HCT116 (cell line): ENCODE results near the gene KCNH6. TPM values are rescaled to one million over a fixed set of nuclear protein-coding genes. Genes with fewer than 3 reads are reported as not detected.

Source experiments
- ATAC-seq: fragments of 200-7000 bp; cut with Tn5 transposase; 2 replicates; pipeline ENCODE4 v1.9.1; 2020; ENCODE audit warnings: mild to moderate bottlenecking, moderate library complexity
- BruUV-seq: library from RNA; stranded (reverse); fragments of 400-500 nt; replicated peaks from 2 replicates; lab custom pipeline; 2021; lab: Mats Ljungman, UMichigan
- CTCF ChIA-PET: fragments of 300-600 bp; sonication (Branson Sonifier 250); formaldehyde crosslinking; loops from one replicate; lab custom pipeline; 2021; ENCODE audit warnings: antibody characterized with exemption; lab: Charles Lee
- POLR2A ChIA-PET: fragments of 300-600, 350-600 bp; sonication (Branson Sonifier 250); formaldehyde crosslinking; loops from one replicate; lab custom pipeline; 2021; ENCODE audit warnings: antibody characterized with exemption; lab: Charles Lee
- RAD21 ChIA-PET, 2 experiments: fragments of 300-600 bp; sonication (Branson Sonifier 250); formaldehyde crosslinking; loops; one replicate each; lab custom pipeline; 2023; ENCODE audit warnings: low total read pairs in 2 of 2; ENCODE audit not compliant: uncharacterized antibody in 2 of 2, unreplicated experiment in 2 of 2, low non-redundant PET in 1 of 2; lab: Charles Lee
- DNase-seq: peaks from one replicate; pipeline ENCODE4 v3.0.0-alpha.2; 2010; ENCODE audit warnings: low read depth, low spot score
- H2AFZ ChIP-seq: fragments of 200-600 bp; shearing (Covaris generic), sonication (generic); 2 replicates; pipeline ENCODE4 v1.6.1; 2017; ENCODE audit warnings: low read depth, mixed run types, mixed read lengths, antibody characterized with exemption, low read length; ENCODE audit not compliant: poor library complexity, severe bottlenecking
- H3K27ac ChIP-seq: 2 replicates; pipeline ENCODE4 v1.5.1; 2012; ENCODE audit warnings: low read depth, low read length
- H3K27me3 ChIP-seq: fragments of 200-600 bp; sonication (generic); 2 replicates; pipeline ENCODE4 v1.6.1; 2016; ENCODE audit warnings: mixed run types, low read length, mixed read lengths; ENCODE audit not compliant: insufficient read depth
- H3K36me3 ChIP-seq, 2 experiments: fragments of 200-500 bp in 1 of 2; fragments of 200-600 bp in 1 of 2; sonication (Bioruptor generic) in 1 of 2; sonication (generic) in 1 of 2; 2 replicates each; pipeline versions ENCODE4 v1.5.1 to v1.6.1; 2014 to 2016; ENCODE audit warnings: low read length in 2 of 2, inconsistent platforms in 1 of 2, mixed read lengths in 1 of 2, mixed run types in 1 of 2; ENCODE audit not compliant: insufficient read depth in 2 of 2, control insufficient read depth in 1 of 2
- H3K4me1 ChIP-seq, 2 experiments: fragments of 200-600 bp in 1 of 2; sonication (generic) in 1 of 2; 2 replicates each; pipeline versions ENCODE4 v1.5.1 to v1.6.1; 2012 to 2017; ENCODE audit warnings: low read length in 2 of 2, inconsistent platforms in 1 of 2, mild to moderate bottlenecking in 1 of 2, mixed read lengths in 1 of 2, mixed run types in 1 of 2, moderate library complexity in 1 of 2; ENCODE audit not compliant: insufficient read depth in 2 of 2, control insufficient read depth in 1 of 2
- H3K4me2 ChIP-seq: fragments of 200-600 bp; sonication (generic); 2 replicates; pipeline ENCODE4 v1.6.1; 2017; ENCODE audit warnings: mixed run types, low read length, mixed read lengths
- H3K4me3 ChIP-seq, 2 experiments: fragments of 200-600 bp in 1 of 2; sonication (generic) in 1 of 2; replicated peaks in 1 of 2; 2 replicates each; pipeline ENCODE4 v1.5.1; 2011 to 2016; ENCODE audit warnings: low read length in 2 of 2, control low read depth in 1 of 2, low read depth in 1 of 2, mild to moderate bottlenecking in 1 of 2, mixed read lengths in 1 of 2, mixed run types in 1 of 2
- H3K79me2 ChIP-seq: fragments of 200-600 bp; sonication (generic); 2 replicates; pipeline ENCODE4 v1.6.1; 2017; ENCODE audit warnings: mild to moderate bottlenecking, mixed run types, low read length, moderate library complexity, mixed read lengths; ENCODE audit not compliant: insufficient read depth
- H3K9ac ChIP-seq: fragments of 200-600 bp; sonication (generic); 2 replicates; pipeline ENCODE4 v1.6.1; 2016; ENCODE audit warnings: low read length, mixed read lengths
- H3K9me2 ChIP-seq: fragments of 200-600 bp; sonication (generic), shearing (Covaris generic); 2 replicates; pipeline ENCODE4 v1.6.1; 2017; ENCODE audit warnings: mixed run types, mild to moderate bottlenecking, moderate library complexity; ENCODE audit not compliant: insufficient read depth
- H3K9me3 ChIP-seq, 2 experiments: fragments of 200-500 bp in 1 of 2; fragments of 200-600 bp in 1 of 2; sonication (Bioruptor generic) in 1 of 2; sonication (generic) in 1 of 2; 2 replicates each; pipeline ENCODE4 v1.6.1; 2014 to 2017; ENCODE audit warnings: low read length in 2 of 2, mixed read lengths in 2 of 2, inconsistent platforms in 1 of 2, low read depth in 1 of 2, mild to moderate bottlenecking in 1 of 2, mixed run types in 1 of 2, moderate library complexity in 1 of 2; ENCODE audit not compliant: control insufficient read depth in 1 of 2, insufficient read depth in 1 of 2
- H4K20me1 ChIP-seq: fragments of 200-600 bp; sonication (generic), shearing (Covaris generic); 2 replicates; pipeline ENCODE4 v1.6.1; 2017; ENCODE audit warnings: mixed run types, mild to moderate bottlenecking, moderate library complexity; ENCODE audit not compliant: insufficient read depth
- CEBPB ChIP-seq: IDR thresholded peaks from 2 replicates; pipeline ENCODE4 v1.6.1; 2012; ENCODE audit warnings: low read depth
- FOSL1 ChIP-seq: IDR thresholded peaks from 2 replicates; pipeline ENCODE4 v1.6.1; 2012; ENCODE audit warnings: low read depth
- JUND ChIP-seq: IDR thresholded peaks from 2 replicates; pipeline ENCODE4 v1.6.1; 2012
- POLR2A ChIP-seq: IDR thresholded peaks from 2 replicates; pipeline ENCODE4 v1.7.0; 2011; ENCODE audit warnings: borderline replicate concordance; ENCODE audit not compliant: insufficient read depth, insufficient read length; ENCODE audit errors: extremely low read depth
- POLR2AphosphoS5 ChIP-seq: IDR thresholded peaks from 2 replicates; pipeline ENCODE4 v1.6.1; 2011; ENCODE audit warnings: mild to moderate bottlenecking, low read depth, low read length, moderate library complexity
- SIN3A ChIP-seq: IDR thresholded peaks from 2 replicates; pipeline ENCODE4 v1.6.1; 2012; ENCODE audit warnings: low read depth
- SP1 ChIP-seq: IDR thresholded peaks from 2 replicates; pipeline ENCODE4 v1.6.1; 2012; ENCODE audit warnings: low read depth
- TCF7L2 ChIP-seq: IDR thresholded peaks from 2 replicates; pipeline ENCODE4 v1.7.0; 2011; ENCODE audit warnings: borderline replicate concordance, inconsistent platforms; ENCODE audit not compliant: insufficient read depth, insufficient read length; ENCODE audit errors: extremely low read depth
- YY1 ChIP-seq: IDR thresholded peaks from 2 replicates; pipeline ENCODE4 v1.6.1; 2011; ENCODE audit warnings: low read length, low read depth, moderate library complexity, mild to moderate bottlenecking; ENCODE audit not compliant: insufficient replicate concordance; ENCODE audit errors: extremely low read depth
- ZNF274 ChIP-seq: fragments of 200-500 bp; sonication (Bioruptor generic); IDR thresholded peaks from 2 replicates; pipeline ENCODE4 v1.6.1; 2014; ENCODE audit warnings: mild to moderate bottlenecking, low read depth, low read length, inconsistent platforms
- intact Hi-C: fragments of 100-400 bp; cut with micrococcal nuclease; formaldehyde crosslinking; loops from 2 replicates; pipeline ENCODE4 v1.10.0; 2022
- total RNA-seq: library from RNA; stranded (reverse); gene quantifications from one replicate; pipeline ENCODE4 v1.2.1, GENCODE V29; 2021; ENCODE audit not compliant: unreplicated experiment
- TF ChIP-seq, protein P1 (sequence below): IDR thresholded peaks from 2 replicates; pipeline ENCODE4 v1.6.1; 2011; ENCODE audit warnings: mild to moderate bottlenecking, low read length, moderate library complexity; ENCODE audit not compliant: insufficient replicate concordance; ENCODE audit errors: extremely low read depth
- TF ChIP-seq, protein P2 (sequence below): IDR thresholded peaks from 2 replicates; pipeline ENCODE4 v1.6.1; 2012

The KCNH6 gene
- total RNA-seq, 1 experiment from 2014 or later, result not detected

DNA sequence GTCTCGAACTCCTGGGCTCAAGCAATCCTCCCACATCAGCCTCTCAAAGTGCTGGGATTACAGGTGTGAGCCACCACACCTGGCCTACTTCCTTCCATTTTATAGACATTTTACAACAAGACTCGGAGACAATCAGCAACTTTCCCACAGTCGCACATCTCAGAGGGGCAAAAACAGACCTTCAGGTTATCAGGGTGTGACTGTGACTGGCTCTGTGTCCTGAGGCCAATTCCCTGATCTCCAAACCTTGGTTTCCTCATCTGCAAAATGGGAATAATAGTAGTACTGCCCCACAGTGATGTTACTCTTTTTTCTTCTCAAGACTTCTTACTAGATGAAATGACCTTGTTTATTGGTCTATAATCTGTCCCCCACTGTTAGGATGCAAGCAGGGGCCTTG lies 10.8 kb upstream of the KCNH6 start:
- RAD21 ChIA-PET, result no interaction called here
- no peaks in the 10 kb centered on the region for H3K9me3 ChIP-seq
- no peak for TF ChIP-seq SIN3A
- TF ChIP-seq TCF7L2, result no peak
- TF ChIP-seq, protein P1, sequence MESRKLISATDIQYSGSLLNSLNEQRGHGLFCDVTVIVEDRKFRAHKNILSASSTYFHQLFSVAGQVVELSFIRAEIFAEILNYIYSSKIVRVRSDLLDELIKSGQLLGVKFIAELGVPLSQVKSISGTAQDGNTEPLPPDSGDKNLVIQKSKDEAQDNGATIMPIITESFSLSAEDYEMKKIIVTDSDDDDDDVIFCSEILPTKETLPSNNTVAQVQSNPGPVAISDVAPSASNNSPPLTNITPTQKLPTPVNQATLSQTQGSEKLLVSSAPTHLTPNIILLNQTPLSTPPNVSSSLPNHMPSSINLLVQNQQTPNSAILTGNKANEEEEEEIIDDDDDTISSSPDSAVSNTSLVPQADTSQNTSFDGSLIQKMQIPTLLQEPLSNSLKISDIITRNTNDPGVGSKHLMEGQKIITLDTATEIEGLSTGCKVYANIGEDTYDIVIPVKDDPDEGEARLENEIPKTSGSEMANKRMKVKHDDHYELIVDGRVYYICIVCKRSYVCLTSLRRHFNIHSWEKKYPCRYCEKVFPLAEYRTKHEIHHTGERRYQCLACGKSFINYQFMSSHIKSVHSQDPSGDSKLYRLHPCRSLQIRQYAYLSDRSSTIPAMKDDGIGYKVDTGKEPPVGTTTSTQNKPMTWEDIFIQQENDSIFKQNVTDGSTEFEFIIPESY, result no peak
- no peak for TF ChIP-seq POLR2A
- TF ChIP-seq SP1, result no peak
- no peak for TF ChIP-seq JUND
- TF ChIP-seq FOSL1, result no peak
- no peak for TF ChIP-seq CEBPB
- TF ChIP-seq POLR2AphosphoS5, result no peak
- no peak for TF ChIP-seq YY1
- TF ChIP-seq ZNF274, result no peak
- TF ChIP-seq, protein P2, sequence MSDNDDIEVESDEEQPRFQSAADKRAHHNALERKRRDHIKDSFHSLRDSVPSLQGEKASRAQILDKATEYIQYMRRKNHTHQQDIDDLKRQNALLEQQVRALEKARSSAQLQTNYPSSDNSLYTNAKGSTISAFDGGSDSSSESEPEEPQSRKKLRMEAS, result no peak
- ATAC-seq, result no peak
- H3K9ac ChIP-seq, result no peak overlapping the region
- no TSS peak for BruUV-seq
- no peaks in the 10 kb centered on the region for H3K9me2 ChIP-seq
- intact Hi-C loops, result no loop called here
- H3K27me3 ChIP-seq, result peaks cover 3% of the 10 kb centered on the region
- CTCF ChIA-PET, result no interaction called here
- H3K4me3 ChIP-seq, result no peak overlapping the region
- no peaks in the 10 kb centered on the region for H3K36me3 ChIP-seq
- no peaks in the 10 kb centered on the region for H3K79me2 ChIP-seq
- H2AFZ ChIP-seq, result no peak overlapping the region
- DNase-seq, result no peak
- H3K27ac ChIP-seq, result no peak overlapping the region
- H3K4me2 ChIP-seq, result no peak overlapping the region
- no peaks in the 10 kb centered on the region for H4K20me1 ChIP-seq
- POLR2A ChIA-PET, result no interaction called here
- peaks cover 11 to 12% of the 10 kb centered on the region in 2 experiments for H3K4me1 ChIP-seq
